RCC 7860 (cell line): ENCODE data around the gene CYGB.
A peak's percentile ranks its signal among the peaks of the same experiment; 100 is the strongest.
"Not testable (repeated sequence)": the region's sequence is repeated elsewhere in the genome, so short reads cannot be mapped to it uniquely, and the experiment has no call there.

ENCODE experiments used
- DNase-seq: peaks from one replicate; pipeline ENCODE4 v3.0.0-alpha.2; 2015; ENCODE audit warnings: low spot score
- FAIRE-seq: peaks from 2 replicates; lab custom pipeline; 2012; peaks lifted over from hg19 to GRCh38; lab: Jason Lieb, UNC

CYGB gene

GRCh38 chr17:76538941-76539570 lies 1.5 kb upstream of the CYGB start:
- no peak for FAIRE-seq
- DNase-seq, result no peak

- no peak for DNase-seq
- no peak for FAIRE-seq
Observed at GRCh38 chr17:76538281-76538931, 897 bp upstream of the CYGB start.

GRCh38 chr17:76537288-76537577 lies 276 bp downstream of the CYGB start:
- no peak for FAIRE-seq

GRCh38 chr17:76536511-76537287 lies 810 bp downstream of the CYGB start:
- DNase-seq (no peak), FAIRE-seq (no peak)

More at GRCh38 chr17:76537288-76537577, 276 bp downstream of the CYGB start:
- DNase-seq, result no peak

- DNase-seq (no peak), FAIRE-seq (no peak)
Observed at GRCh38 chr17:76535788-76536510, 1.6 kb downstream of the CYGB start.

GRCh38 chr17:76534831-76535732 lies 2.4 kb downstream of the CYGB start:
- FAIRE-seq, result no peak
- no peak for DNase-seq

GRCh38 chr17:76533640-76534359 lies 3.7 kb downstream of the CYGB start:
- not testable (repeated sequence) for DNase-seq, FAIRE-seq

- DNase-seq (peak; percentile 63), FAIRE-seq (no peak)
Observed at GRCh38 chr17:76532072-76532651, 5.3 kb downstream of the CYGB start.

DNA sequence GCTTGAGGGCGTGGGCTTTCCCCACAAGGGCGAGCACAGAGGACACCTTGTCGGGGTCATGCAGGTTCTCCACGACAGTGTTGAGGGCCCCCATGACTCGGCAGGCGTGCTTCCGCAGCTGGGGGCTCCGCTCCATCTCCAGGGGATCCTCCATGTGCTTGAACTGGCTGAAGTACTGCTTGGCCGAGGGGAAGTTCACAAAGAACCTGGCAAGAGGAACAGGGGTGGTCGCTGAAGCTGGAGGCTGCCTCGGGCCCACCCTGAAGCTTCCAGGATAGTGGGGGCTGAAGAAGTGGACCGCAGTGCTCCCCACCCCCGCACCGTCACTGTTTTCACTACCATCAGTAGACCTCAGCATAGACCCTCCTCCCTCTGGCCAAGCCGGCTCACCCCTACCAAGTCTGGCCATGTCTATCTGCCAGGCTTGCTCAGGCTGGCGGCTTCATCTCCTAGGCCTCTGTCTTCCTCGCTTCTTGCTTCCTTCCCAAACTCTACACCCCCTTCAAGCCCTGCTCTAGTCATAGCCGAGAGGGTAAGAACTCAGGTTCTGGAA lies 5.9 kb downstream of the CYGB start:
- FAIRE-seq (no peak), DNase-seq (no peak)

GRCh38 chr17:76530811-76531485 lies 6.6 kb downstream of the CYGB start:
- no peak for DNase-seq
- FAIRE-seq, result no peak

GRCh38 chr17:76530095-76530723 lies 7.3 kb downstream of the CYGB start:
- DNase-seq (no peak), FAIRE-seq (no peak)

GRCh38 chr17:76529224-76530094 lies 8.1 kb downstream of the CYGB start:
- DNase-seq (no peak), FAIRE-seq (no peak)

DNA sequence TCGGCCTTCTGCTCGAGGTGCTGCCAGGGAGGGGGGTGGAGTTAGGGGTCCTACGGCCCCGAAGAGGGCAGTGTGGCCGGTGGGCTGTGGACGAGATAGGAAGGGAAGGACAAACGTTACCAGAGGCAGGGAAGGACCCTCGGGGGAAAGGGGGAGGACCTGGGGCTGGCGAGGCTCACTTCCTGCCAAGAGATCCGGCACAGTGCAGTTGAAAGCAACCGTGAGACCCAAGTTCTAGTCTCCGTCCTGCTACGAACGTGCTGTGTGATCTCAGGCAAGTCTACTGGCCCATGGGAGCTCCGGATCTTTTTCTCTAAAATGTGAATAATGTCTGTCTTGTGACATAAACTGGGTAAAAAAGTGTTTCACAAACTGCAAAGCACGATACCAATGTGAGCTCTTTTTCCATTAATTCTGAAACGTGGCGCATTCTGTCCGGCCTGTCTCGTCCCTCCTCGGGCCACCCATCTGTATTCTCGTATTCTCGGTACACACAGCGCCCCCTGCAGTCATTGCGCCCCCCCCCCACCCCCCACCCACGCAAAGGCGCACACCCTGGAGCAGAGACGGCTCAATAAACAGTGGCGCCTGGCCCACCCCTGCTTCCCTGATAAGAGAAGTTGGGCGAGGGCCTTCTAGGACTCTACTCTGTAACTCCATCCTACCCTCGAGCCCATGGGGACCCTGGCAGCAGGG lies 8.8 kb downstream of the CYGB start:
- no peak for DNase-seq
- no peak for FAIRE-seq

DNA sequence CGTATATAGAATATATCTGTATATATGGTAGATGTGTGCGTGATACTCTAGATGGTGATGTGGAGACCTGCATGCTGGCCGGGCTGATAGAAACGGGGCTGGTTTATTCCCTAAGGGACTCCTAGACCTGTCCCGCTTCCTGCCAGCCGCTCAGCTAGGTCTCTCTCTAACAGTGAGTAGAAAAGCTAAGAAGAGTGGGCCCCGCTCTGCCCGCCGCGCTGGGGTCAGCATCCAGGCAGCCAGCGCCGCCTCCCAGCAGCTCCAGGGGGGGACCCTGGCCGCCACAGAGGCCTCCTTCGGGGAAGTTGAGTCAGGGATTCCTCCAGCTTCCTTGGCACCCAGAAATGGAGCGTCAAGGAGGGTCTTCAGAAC lies 9.4 kb downstream of the CYGB start:
- no peak for DNase-seq
- FAIRE-seq, result no peak

- FAIRE-seq, result no peak
- peak; percentile 69 for DNase-seq
Observed at GRCh38 chr17:76527430-76528111, 9.9 kb downstream of the CYGB start.

- not testable (repeated sequence) for DNase-seq, FAIRE-seq
Observed at GRCh38 chr17:76527016-76527415, 10.5 kb downstream of the CYGB start.
